Activated CD4-positive, alpha-beta T cell treated with anti-CD3 and anti-CD28 coated beads, Interleukin-10, Interleukin-2, amounts not matched to agents 100 ng/mL and 50 ng/mL, durations not matched to agents 16 hours and 8 hours (primary cell): ENCODE data around the gene NUAK1.
"Not testable (repeated sequence)": the region's sequence is repeated elsewhere in the genome, so short reads cannot be mapped to it uniquely, and the experiment has no call there.

Experiments used
- DNase-seq: peaks from one replicate; pipeline ENCODE4 v3.0.0-alpha.2; 2020

The NUAK1 gene

GRCh38 chr12:106027286-106027685 lies 111.5 kb downstream of the NUAK1 start:
- no peak for DNase-seq

- no peak for DNase-seq
Measured at GRCh38 chr12:106025129-106025528, 113.6 kb downstream of the NUAK1 start.

GRCh38 chr12:106023039-106023438 lies 115.7 kb downstream of the NUAK1 start:
- DNase-seq = no peak

- DNase-seq = no peak
Measured at GRCh38 chr12:106022568-106023012, 116.2 kb downstream of the NUAK1 start.

- no peak for DNase-seq
Measured at GRCh38 chr12:106021516-106021915, 117.2 kb downstream of the NUAK1 start.

GRCh38 chr12:106020736-106021135 lies 118.0 kb downstream of the NUAK1 start:
- no peak for DNase-seq

GRCh38 chr12:106019144-106019543 lies 119.6 kb downstream of the NUAK1 start:
- no peak for DNase-seq

- DNase-seq = no peak
Measured at GRCh38 chr12:106018286-106018685, 120.5 kb downstream of the NUAK1 start.

GRCh38 chr12:106016601-106017278 lies 122.0 kb downstream of the NUAK1 start:
- DNase-seq = not testable (repeated sequence)

GRCh38 chr12:106015646-106016045 lies 123.1 kb downstream of the NUAK1 start:
- DNase-seq = no peak

- no peak for DNase-seq
Measured at GRCh38 chr12:106013941-106014340, 124.8 kb downstream of the NUAK1 start.
